ENCODE results near the gene NEK6. TPM values are rescaled to one million over a fixed set of nuclear protein-coding genes. Genes with fewer than 3 reads are reported as not detected.

Gene NEK6
- polyA plus RNA-seq, 6 donors from 2014 or later = 4.5 to 15.2 (median 8.0) TPM

DNA sequence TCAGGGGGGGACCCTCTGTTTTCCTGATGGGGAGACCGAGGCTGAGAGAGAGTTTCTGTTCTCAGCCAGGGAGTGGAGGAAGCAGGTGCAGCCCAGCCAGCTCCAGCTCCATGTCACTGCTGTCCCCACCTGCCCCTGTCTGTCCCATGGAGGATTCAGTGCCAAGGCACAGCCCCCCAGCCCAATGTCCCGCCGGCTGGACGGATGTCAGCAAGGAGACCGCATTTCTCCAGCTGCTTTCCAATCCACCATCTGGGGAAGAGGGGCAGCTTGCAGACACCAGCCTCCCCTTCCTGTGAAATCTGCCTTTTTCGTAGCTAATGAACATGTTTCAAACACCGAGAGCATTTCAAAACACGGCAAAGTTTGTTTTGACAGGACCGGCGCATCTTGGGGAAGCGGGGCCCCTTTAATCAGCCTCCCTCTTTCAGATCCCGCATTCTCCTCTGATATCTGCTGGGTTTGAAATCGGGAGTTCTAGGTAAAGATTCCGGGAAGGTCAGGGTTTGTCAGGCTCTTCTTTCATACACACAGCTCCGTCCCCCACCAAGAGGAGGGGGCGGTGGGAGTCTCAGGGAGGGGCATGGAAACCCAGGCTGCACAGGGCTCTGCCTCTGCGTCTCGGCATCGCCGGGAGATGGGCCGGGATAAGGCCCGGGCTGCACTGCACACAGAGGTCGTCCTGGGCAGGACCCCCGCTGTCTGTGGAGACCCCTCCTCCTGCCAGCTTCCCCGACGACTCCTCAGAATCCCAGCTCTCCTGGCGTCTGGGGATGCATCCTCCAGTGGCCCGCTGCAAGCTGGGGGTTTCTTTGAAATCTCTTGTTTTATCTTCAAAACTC, 74.8 kb downstream of the NEK6 start:
- peak overlapping the region in 1 of 6 donors; percentile 66 for H3K27ac Mint-ChIP-seq
- DNase-seq (no peak), ATAC-seq (ENCODE audit: low read depth in 2 of 2) (no peak)
- no peaks in the 10 kb centered on the region for H3K27me3 Mint-ChIP-seq
- H3K4me3 Mint-ChIP-seq = no peak overlapping the region
- H3K4me1 Mint-ChIP-seq = no peaks in the 10 kb centered on the region
- H3K9me3 Mint-ChIP-seq = peaks cover 0 to 7% (median 3%) of the 10 kb centered on the region in 7 donors
- peaks cover 15 to 19% of the 10 kb centered on the region in 2 donors for H3K36me3 Mint-ChIP-seq

DNA sequence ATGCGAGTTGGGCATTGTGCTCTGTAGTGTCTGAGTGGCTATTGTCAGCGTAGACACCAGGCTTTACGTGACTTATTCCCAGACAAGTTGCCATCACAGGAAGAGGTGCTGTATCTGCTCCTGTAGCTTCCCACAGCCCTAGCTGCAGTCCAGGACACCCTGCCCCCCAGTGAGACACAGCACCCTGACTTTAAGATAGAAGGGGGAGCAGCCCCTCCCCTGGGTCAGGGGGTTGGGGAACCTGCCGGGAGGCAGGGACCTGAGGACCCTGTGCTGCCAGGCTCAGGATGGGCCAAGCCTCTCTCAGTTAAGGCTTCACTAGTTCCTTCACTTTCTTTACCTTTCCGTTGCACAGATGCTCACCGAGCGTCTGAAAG, 75.4 kb downstream of the NEK6 start:
- Mint-ChIP-seq H3K36me3 (peaks cover 16 to 22% of the 10 kb centered on the region in 2 donors), H3K4me3 (no peak overlapping the region), H3K27me3 (no peaks in the 10 kb centered on the region), H3K27ac (no peak overlapping the region), H3K4me1 (no peaks in the 10 kb centered on the region), H3K9me3 (peaks cover 0 to 12% (median 3%) of the 10 kb centered on the region in 7 donors)
- DNase-seq = no peak
- no peak for ATAC-seq (ENCODE audit: low read depth in 2 of 2)

DNA sequence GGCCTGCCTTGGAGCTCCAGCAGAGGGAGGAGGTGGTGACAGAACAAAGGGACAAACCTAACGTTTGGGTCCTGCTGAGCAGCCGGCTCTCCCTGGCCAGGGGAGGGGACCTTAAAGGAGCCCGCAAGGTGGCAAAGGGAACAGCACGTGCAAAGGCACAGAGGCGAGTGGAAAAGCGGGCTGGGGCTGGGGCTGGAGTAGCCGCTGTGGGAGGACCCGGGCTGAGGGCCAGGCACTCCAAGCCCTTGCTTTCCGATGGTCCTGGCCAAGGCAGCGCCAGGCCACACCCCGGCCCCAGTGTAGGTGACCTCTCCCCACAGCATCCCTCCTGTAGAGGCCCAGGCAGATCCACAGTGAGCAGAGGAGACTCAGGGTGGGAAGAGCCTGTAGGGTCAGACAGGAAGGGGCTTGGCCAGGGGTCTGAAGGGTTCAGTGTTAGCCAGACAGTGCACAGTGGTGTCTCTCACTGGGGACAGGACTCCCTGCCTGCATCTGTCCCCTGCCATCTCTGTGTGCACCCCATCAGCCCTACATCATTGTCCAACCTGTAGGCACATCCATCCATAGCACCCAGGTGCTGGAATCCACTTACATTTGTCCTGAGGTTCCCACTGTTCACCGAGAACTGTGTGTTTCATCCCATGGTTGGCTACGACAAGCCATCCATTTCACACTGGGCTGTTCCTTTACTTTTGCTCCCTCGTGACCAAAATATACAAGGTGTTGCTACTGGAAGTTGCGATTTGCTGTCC, 77.0 kb downstream of the NEK6 start:
- Mint-ChIP-seq H3K27ac (peak overlapping the region in 2 of 6 donors; percentile 38 to 72), H3K4me3 (no peak overlapping the region), H3K9me3 (peaks cover 0 to 13% (median 4%) of the 10 kb centered on the region in 7 donors), H3K4me1 (no peaks in the 10 kb centered on the region), H3K27me3 (no peaks in the 10 kb centered on the region), H3K36me3 (peaks cover 16 to 22% of the 10 kb centered on the region in 2 donors)
- DNase-seq = no peak
- ATAC-seq (ENCODE audit: low read depth in 2 of 2) = no peak

DNA sequence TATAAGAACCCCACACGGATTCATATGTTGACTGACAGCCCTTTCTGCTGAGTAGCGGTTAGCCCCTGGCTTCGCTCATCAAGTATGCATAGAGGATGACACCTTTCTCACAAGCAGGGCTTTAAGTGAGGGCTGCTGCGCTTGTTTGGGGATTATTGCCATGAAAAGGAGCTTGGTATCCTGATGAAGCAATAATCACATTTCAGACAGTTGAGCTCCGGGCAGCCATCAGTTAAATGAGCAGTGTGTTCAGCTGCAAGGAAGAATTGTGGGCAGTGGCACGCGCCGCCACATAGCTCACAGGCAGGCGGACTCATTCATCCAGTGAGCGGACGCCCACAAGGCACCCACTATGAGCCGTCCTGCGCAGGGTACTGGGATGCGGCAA, 77.6 kb downstream of the NEK6 start:
- Mint-ChIP-seq H3K36me3 (peaks cover 11 to 22% of the 10 kb centered on the region in 2 donors), H3K27me3 (no peaks in the 10 kb centered on the region), H3K4me3 (no peak overlapping the region)

DNA sequence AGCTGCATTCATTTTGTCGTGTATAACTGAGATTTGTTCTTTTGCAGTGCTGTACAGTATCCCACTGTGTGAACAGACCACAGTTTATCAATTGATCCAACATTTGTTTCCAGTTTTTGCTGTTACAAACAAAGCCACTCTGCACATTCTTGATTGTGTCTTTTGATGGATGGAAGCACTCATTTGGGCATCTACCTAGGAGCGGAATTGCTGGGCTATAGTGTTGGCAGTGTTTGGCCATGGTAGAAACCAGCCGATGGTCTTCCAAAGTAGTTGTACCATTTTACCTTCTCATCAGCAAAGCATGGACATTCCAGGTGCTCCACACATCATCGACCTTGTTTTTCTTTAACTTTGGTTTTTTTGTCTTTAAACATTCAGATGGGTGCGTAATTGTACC, 79.8 kb downstream of the NEK6 start:
- Mint-ChIP-seq H3K9me3 (peaks cover 0 to 13% (median 4%) of the 10 kb centered on the region in 7 donors), H3K4me1 (no peaks in the 10 kb centered on the region), H3K4me3 (no peak overlapping the region), H3K27ac (no peak overlapping the region), H3K27me3 (no peaks in the 10 kb centered on the region), H3K36me3 (peaks cover 7 to 22% of the 10 kb centered on the region in 2 donors)
- no peak for ATAC-seq (ENCODE audit: low read depth in 2 of 2)
- no peak for DNase-seq

More for the DNA sequence above, 77.6 kb downstream of the NEK6 start:
- ATAC-seq (ENCODE audit: low read depth in 2 of 2) (no peak), DNase-seq (no peak)
- H3K27ac Mint-ChIP-seq = peak overlapping the region in 1 of 6 donors; percentile 70
- no peaks in the 10 kb centered on the region for H3K4me1 Mint-ChIP-seq
- peaks cover 0 to 13% (median 4%) of the 10 kb centered on the region in 7 donors for H3K9me3 Mint-ChIP-seq

DNA sequence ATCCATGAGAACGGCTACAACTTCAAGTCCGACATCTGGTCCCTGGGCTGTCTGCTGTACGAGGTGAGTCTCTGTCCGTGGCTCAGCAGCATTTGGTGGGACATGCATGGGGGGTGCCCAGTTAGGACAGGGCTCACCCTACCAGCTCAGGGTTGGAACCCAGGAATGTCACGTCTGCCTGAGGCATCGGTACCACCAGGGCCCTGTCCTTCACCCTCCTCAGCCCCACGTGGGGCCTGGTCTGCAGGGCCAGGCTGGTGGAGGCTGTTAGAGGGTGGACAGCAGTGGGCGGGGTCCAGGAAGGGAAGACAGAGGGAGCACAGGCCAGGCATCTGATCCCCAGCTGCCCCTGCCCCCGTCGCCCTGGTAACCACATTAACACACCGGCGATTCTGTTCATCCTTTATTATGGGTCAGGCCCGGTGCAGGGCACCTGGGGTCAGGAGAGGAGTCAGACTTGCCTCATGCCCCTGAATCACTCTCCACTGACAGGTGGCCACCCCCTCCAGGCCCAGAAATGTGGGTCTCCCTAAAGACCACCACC, 81.9 kb downstream of the NEK6 start:
- H3K4me3 Mint-ChIP-seq = no peak overlapping the region
- DNase-seq = no peak
- H3K27me3 Mint-ChIP-seq = no peaks in the 10 kb centered on the region
- H3K4me1 Mint-ChIP-seq = no peaks in the 10 kb centered on the region
- H3K9me3 Mint-ChIP-seq = peaks cover 0 to 13% (median 4%) of the 10 kb centered on the region in 7 donors
- H3K36me3 Mint-ChIP-seq = peaks cover 7 to 22% of the 10 kb centered on the region in 2 donors
- ATAC-seq (ENCODE audit: low read depth in 2 of 2) = no peak
- peak overlapping the region in 2 of 6 donors; percentile 24 to 56 for H3K27ac Mint-ChIP-seq

DNA sequence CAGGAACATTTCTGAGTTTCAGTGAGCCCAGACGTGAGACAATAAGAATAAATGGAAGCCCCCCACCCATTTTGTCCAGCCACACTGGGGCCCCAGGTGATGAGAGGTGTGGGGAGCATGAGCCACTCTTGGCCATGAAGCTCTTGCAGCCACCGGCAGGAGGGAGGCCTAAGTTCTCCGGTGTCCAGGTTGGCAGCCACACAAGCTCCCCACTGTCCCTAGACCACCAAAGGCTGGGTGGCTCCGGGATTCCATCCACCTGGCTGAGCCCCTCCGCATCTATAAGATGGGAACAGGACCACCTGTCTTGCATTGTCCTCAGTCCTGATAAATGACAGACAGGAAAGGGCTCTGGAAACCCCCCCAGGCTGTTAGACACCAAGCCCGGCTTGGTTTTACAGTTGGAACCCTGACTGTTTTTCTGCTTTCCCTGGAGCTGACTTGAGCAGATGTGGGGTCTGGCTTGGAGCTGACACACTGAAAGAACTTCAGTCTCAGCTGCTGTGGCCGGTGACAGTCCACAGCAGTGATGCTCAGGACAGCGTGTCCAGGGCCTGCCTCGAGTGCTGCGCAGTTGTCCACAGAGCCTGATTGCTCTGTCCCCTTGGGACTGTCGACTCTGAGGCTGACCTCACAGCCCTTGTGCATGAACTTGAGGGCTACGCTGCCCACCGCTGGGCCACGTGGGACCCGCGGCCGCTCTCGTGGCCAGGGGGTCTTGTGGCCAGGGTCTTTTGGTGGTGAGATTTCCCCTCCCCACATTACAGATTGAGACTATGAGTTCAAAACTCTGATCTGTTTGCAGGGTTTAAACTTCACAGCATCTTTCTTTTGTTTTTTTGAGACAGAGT, 82.7 kb downstream of the NEK6 start:
- ATAC-seq (ENCODE audit: low read depth in 2 of 2) (no peak), DNase-seq (no peak)
- no peaks in the 10 kb centered on the region for H3K4me1 Mint-ChIP-seq
- no peak overlapping the region for H3K4me3 Mint-ChIP-seq
- H3K27ac Mint-ChIP-seq = peak overlapping the region in 1 of 6 donors; percentile 24
- peaks cover 7 to 20% of the 10 kb centered on the region in 2 donors for H3K36me3 Mint-ChIP-seq
- no peaks in the 10 kb centered on the region for H3K27me3 Mint-ChIP-seq
- peaks cover 0 to 13% (median 4%) of the 10 kb centered on the region in 7 donors for H3K9me3 Mint-ChIP-seq

DNA sequence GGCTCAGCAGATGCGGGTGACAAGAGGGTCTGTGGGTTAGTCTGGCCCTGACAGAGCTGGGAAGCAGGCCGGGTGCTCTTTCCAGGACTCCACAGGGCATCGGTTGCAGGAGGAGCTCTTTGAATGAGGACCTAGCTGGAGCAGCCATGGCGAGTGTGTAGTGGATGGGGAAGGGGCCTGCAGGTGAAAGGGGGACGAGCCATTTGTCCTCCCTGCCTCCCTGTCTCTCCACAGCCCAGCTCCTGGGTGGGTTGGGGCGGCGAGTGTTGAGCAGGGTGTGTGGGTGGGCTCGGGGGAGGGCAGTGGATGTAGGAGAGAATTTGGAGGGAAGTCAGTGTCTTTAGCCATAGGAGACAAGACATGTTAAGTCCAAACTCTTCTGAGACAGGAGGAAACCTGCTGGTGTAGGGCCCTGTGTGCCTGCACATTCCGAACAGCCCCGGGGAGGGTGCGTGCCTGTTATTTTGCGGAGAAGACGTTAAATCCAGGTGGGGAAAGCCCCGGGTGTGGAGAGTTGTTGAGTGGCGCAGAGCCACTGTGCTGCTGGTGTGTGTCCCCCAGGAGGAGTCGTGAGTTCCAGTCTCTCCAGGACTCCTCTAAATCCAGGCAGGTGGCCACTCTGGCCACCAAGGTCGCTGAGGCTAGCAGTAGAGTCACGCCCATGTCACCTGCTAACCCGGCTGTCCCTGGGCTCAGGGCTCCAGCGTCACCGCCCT, 83.9 kb downstream of the NEK6 start:
- Mint-ChIP-seq H3K27me3 (no peaks in the 10 kb centered on the region), H3K36me3 (peaks cover 7 to 10% of the 10 kb centered on the region in 2 donors), H3K27ac (peak overlapping the region in 1 of 6 donors; percentile 51), H3K4me3 (no peak overlapping the region), H3K4me1 (no peaks in the 10 kb centered on the region), H3K9me3 (peaks cover 0 to 13% (median 4%) of the 10 kb centered on the region in 7 donors)
- DNase-seq (no peak), ATAC-seq (ENCODE audit: low read depth in 2 of 2) (no peak)

DNA sequence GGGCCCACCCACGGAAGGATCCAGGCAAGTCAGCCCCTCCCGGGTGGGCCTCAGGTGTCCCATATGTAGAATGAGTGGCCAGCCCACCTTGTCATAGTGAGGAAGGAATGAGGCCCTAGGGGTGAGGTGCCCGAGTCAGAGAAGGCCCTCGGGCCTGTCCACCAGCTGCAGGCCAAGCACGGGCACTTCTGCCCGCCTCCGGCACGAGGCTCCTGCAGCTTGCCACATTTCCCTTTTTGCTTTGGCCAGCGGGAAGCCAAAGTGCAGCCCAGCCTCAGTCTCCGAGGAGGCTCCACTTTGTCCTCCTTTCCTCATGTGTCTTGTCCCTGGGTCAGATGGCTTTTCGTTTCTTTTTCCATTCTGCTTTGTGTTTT, 84.6 kb downstream of the NEK6 start:
- H3K27ac Mint-ChIP-seq = peak overlapping the region in 2 of 6 donors; percentile 69 to 92
- ATAC-seq (ENCODE audit: low read depth in 2 of 2) = no peak

DNA sequence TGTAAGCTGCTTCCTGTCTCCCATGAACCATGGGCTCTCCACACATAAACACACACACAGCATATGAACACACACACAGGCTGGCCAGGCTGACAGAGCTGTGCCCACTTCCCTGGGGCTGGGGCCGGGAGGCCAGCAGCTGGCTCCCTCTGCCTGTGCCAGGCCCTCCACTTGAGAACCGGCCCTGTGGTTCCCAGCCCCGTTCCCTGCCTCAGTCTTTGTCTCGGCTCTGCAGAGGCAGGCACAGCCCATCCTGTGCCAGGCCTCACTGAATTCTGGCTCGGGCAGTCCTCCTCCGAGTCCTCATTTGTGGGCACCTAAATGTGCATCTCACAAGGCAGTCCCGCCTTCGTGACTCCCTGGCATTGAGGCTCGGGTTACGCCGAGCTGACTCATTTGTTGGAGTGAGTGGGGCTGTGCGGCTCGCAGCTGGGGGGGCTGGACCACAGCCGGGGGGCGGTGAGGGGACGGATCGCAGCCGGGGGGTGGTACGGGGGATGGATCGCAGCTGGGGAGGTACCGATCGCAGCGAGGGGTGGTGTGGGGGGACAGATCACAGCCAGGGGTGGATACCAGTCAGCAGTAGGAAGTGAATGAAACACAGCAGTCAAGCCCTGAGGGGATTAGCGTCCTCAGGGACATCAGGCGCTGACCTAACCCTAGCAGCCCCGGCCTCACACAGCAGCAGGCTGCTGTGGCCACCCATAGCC, 85.2 kb downstream of the NEK6 start:
- DNase-seq = no peak
- Mint-ChIP-seq H3K27me3 (no peaks in the 10 kb centered on the region), H3K4me3 (no peak overlapping the region), H3K36me3 (no peaks in the 10 kb centered on the region), H3K4me1 (no peaks in the 10 kb centered on the region), H3K9me3 (peaks cover 0 to 6% (median 0%) of the 10 kb centered on the region in 7 donors), H3K27ac (peak overlapping the region in 2 of 6 donors; percentile 82 to 92)
- no peak for ATAC-seq (ENCODE audit: low read depth in 2 of 2)

More for the DNA sequence above, 84.6 kb downstream of the NEK6 start:
- Mint-ChIP-seq H3K4me3 (no peak overlapping the region), H3K4me1 (no peaks in the 10 kb centered on the region), H3K27me3 (no peaks in the 10 kb centered on the region), H3K36me3 (peaks cover 3 to 5% of the 10 kb centered on the region in 2 donors), H3K9me3 (peaks cover 0 to 9% (median 4%) of the 10 kb centered on the region in 7 donors)
- no peak for DNase-seq

DNA sequence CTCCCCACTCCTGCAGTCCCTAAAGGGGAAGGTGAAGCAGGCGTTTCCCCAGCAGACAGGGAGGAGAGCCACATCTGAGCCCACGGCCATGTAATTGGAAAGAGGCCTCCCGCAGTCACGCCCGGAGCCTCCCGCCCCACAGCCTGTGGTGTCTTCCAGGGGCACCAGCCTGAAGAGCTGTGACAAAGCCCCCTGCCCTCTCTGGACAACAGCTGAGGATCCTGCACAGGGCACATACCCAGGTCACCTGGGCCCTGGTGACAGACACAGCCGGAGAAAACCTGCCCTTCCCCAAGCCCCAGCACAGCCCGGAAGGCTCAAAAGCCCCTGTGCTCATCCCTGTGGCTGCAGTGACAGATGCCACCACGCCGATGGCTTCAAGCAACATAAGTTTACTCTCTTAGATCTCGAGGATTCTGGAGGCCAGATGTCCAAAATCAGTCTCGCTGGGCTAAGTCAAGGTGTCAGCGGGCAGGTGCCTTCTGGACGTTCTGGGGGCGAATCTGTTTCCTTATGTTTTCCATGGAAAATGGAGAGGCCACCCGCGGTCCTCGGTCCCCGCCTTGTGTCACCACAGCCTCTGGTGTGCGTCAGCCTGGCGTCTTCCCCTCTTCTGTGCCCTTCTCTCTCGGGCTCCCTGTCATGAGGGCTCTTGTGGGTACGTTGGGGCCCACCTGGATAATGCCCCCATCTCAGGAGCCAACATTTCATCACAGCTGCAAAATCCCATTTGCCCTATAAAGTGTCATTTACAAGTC, 86.0 kb downstream of the NEK6 start:
- Mint-ChIP-seq H3K9me3 (no peaks in the 10 kb centered on the region), H3K4me1 (no peaks in the 10 kb centered on the region), H3K27me3 (no peaks in the 10 kb centered on the region), H3K4me3 (no peak overlapping the region), H3K27ac (peak overlapping the region in 2 of 6 donors; percentile 15 to 60), H3K36me3 (no peaks in the 10 kb centered on the region)
- DNase-seq (no peak), ATAC-seq (ENCODE audit: low read depth in 2 of 2) (no peak)
